Activated naive CD8-positive, alpha-beta T cell treated with anti-CD3 and anti-CD28 coated beads, Interleukin-2, amount 50 U/mL, for 24 hours (primary cell): ENCODE measurements around the gene DNAJC30.
"Not testable (repeated sequence)": the region's sequence is repeated elsewhere in the genome, so short reads cannot be mapped to it uniquely, and the experiment has no call there.

Source experiments
- ATAC-seq: fragments of 150-1000 bp; cut with Tn5 transposase; one replicate; pipeline ENCODE4 v1.10.0; 2021
- DNase-seq: peaks from one replicate; pipeline ENCODE4 v3.0.0; 2021
- H3K27ac Mint-ChIP-seq: one replicate; pipeline ENCODE4 v1.8.0; 2021; ENCODE audit warnings: mild to moderate bottlenecking, mixed read lengths
- H3K27me3 Mint-ChIP-seq: one replicate; pipeline ENCODE4 v1.8.0; 2021; ENCODE audit warnings: mixed read lengths
- H3K36me3 Mint-ChIP-seq: one replicate; pipeline ENCODE4 v1.8.0; 2021; ENCODE audit warnings: low read depth, mixed read lengths
- H3K4me1 Mint-ChIP-seq: one replicate; pipeline ENCODE4 v1.8.0; 2021; ENCODE audit warnings: mixed read lengths
- H3K4me3 Mint-ChIP-seq: one replicate; pipeline ENCODE4 v1.8.0; 2021; ENCODE audit warnings: mild to moderate bottlenecking, moderate library complexity, mixed read lengths
- H3K9me3 Mint-ChIP-seq: one replicate; pipeline ENCODE4 v1.8.0; 2021; ENCODE audit warnings: mixed read lengths

DNAJC30 gene

GRCh38 chr7:73717991-73718405 lies 34.7 kb upstream of the DNAJC30 start:
- Mint-ChIP-seq H3K4me3 (peak overlapping the region; percentile 81), H3K27ac (peak overlapping the region; percentile 89), H3K9me3 (no peaks in the 10 kb centered on the region), H3K27me3 (peaks cover 16% of the 10 kb centered on the region), H3K4me1 (peaks cover 37% of the 10 kb centered on the region), H3K36me3 (peaks cover 3% of the 10 kb centered on the region)
- peak; percentile 71 for ATAC-seq
- peak; percentile 83 for DNase-seq

GRCh38 chr7:73717025-73717807 lies 34.0 kb upstream of the DNAJC30 start:
- DNase-seq (no peak), ATAC-seq (no peak)
- H3K27me3 Mint-ChIP-seq = peaks cover 16% of the 10 kb centered on the region
- H3K9me3 Mint-ChIP-seq = no peaks in the 10 kb centered on the region
- H3K4me1 Mint-ChIP-seq = peaks cover 37% of the 10 kb centered on the region
- peak overlapping the region; percentile 89 for H3K27ac Mint-ChIP-seq
- peaks cover 3% of the 10 kb centered on the region for H3K36me3 Mint-ChIP-seq
- peak overlapping the region; percentile 81 for H3K4me3 Mint-ChIP-seq

GRCh38 chr7:73716318-73716890 lies 33.2 kb upstream of the DNAJC30 start:
- DNase-seq (no peak), ATAC-seq (no peak)
- Mint-ChIP-seq H3K36me3 (peaks cover 3% of the 10 kb centered on the region), H3K4me1 (peaks cover 37% of the 10 kb centered on the region), H3K27ac (no peak overlapping the region), H3K27me3 (peaks cover 13% of the 10 kb centered on the region), H3K4me3 (peak overlapping the region; percentile 8), H3K9me3 (no peaks in the 10 kb centered on the region)

GRCh38 chr7:73715648-73716317 lies 32.5 kb upstream of the DNAJC30 start:
- peak; percentile 85 for ATAC-seq
- H3K36me3 Mint-ChIP-seq = peaks cover 3% of the 10 kb centered on the region
- peak; percentile 71 for DNase-seq
- H3K4me1 Mint-ChIP-seq = peaks cover 37% of the 10 kb centered on the region
- H3K4me3 Mint-ChIP-seq = no peak overlapping the region
- no peaks in the 10 kb centered on the region for H3K9me3 Mint-ChIP-seq
- no peak overlapping the region for H3K27ac Mint-ChIP-seq
- H3K27me3 Mint-ChIP-seq = peaks cover 11% of the 10 kb centered on the region

- not testable (repeated sequence) for H3K9me3 Mint-ChIP-seq, DNase-seq, H3K36me3 Mint-ChIP-seq, H3K4me3 Mint-ChIP-seq, ATAC-seq, H3K27me3 Mint-ChIP-seq, H3K27ac Mint-ChIP-seq
- H3K4me1 Mint-ChIP-seq = peaks cover 30% of the 10 kb centered on the region
Observed at GRCh38 chr7:73713319-73713718, 30.1 kb upstream of the DNAJC30 start.

- Mint-ChIP-seq H3K36me3 (peaks cover 6% of the 10 kb centered on the region), H3K27ac (peak overlapping the region; percentile 16), H3K27me3 (peaks cover 2% of the 10 kb centered on the region), H3K9me3 (no peaks in the 10 kb centered on the region), H3K4me1 (peaks cover 25% of the 10 kb centered on the region), H3K4me3 (no peak overlapping the region)
- DNase-seq (no peak), ATAC-seq (no peak)
Observed at GRCh38 chr7:73712773-73713172, 29.5 kb upstream of the DNAJC30 start.

- H3K27me3 Mint-ChIP-seq = peaks cover 2% of the 10 kb centered on the region
- ATAC-seq = no peak
- peaks cover 4% of the 10 kb centered on the region for H3K36me3 Mint-ChIP-seq
- H3K4me3 Mint-ChIP-seq = no peak overlapping the region
- peaks cover 11% of the 10 kb centered on the region for H3K4me1 Mint-ChIP-seq
- H3K9me3 Mint-ChIP-seq = no peaks in the 10 kb centered on the region
- DNase-seq = no peak
- H3K27ac Mint-ChIP-seq = no peak overlapping the region
Observed at GRCh38 chr7:73708961-73709549, 25.8 kb upstream of the DNAJC30 start.

- H3K36me3 Mint-ChIP-seq = peaks cover 2% of the 10 kb centered on the region
- no peak overlapping the region for H3K27ac Mint-ChIP-seq
- no peaks in the 10 kb centered on the region for H3K9me3 Mint-ChIP-seq
- peaks cover 14% of the 10 kb centered on the region for H3K4me1 Mint-ChIP-seq
- H3K4me3 Mint-ChIP-seq = no peak overlapping the region
- ATAC-seq (no peak), DNase-seq (no peak)
- no peaks in the 10 kb centered on the region for H3K27me3 Mint-ChIP-seq
Observed at GRCh38 chr7:73707045-73707631, 23.9 kb upstream of the DNAJC30 start.

- Mint-ChIP-seq H3K4me1 (peaks cover 14% of the 10 kb centered on the region), H3K27ac (no peak overlapping the region), H3K4me3 (no peak overlapping the region), H3K36me3 (peaks cover 2% of the 10 kb centered on the region), H3K27me3 (no peaks in the 10 kb centered on the region), H3K9me3 (no peaks in the 10 kb centered on the region)
- DNase-seq (peak; percentile 34), ATAC-seq (peak; percentile 76)
Observed at GRCh38 chr7:73706126-73707044, 23.1 kb upstream of the DNAJC30 start.

- Mint-ChIP-seq H3K27ac (no peak overlapping the region), H3K9me3 (no peaks in the 10 kb centered on the region)
- ATAC-seq = no peak
Observed at GRCh38 chr7:73705551-73705920, 22.3 kb upstream of the DNAJC30 start.

GRCh38 chr7:73704640-73705550 lies 21.6 kb upstream of the DNAJC30 start:
- H3K4me1 Mint-ChIP-seq = peaks cover 14% of the 10 kb centered on the region
- no peak overlapping the region for H3K4me3 Mint-ChIP-seq
- peaks cover 2% of the 10 kb centered on the region for H3K36me3 Mint-ChIP-seq
- ATAC-seq = no peak
- DNase-seq = no peak
- no peaks in the 10 kb centered on the region for H3K9me3 Mint-ChIP-seq
- H3K27ac Mint-ChIP-seq = no peak overlapping the region
- no peaks in the 10 kb centered on the region for H3K27me3 Mint-ChIP-seq

More at GRCh38 chr7:73705551-73705920, 22.3 kb upstream of the DNAJC30 start:
- Mint-ChIP-seq H3K4me1 (peaks cover 14% of the 10 kb centered on the region), H3K36me3 (peaks cover 2% of the 10 kb centered on the region), H3K4me3 (no peak overlapping the region), H3K27me3 (no peaks in the 10 kb centered on the region)
- no peak for DNase-seq

- H3K4me1 Mint-ChIP-seq = peaks cover 14% of the 10 kb centered on the region
- no peak overlapping the region for H3K4me3 Mint-ChIP-seq
- ATAC-seq (peak; percentile 48), DNase-seq (peak; percentile 50)
- H3K27me3 Mint-ChIP-seq = no peaks in the 10 kb centered on the region
- no peak overlapping the region for H3K27ac Mint-ChIP-seq
- H3K36me3 Mint-ChIP-seq = peaks cover 2% of the 10 kb centered on the region
- H3K9me3 Mint-ChIP-seq = no peaks in the 10 kb centered on the region
Observed at GRCh38 chr7:73703757-73704639, 20.7 kb upstream of the DNAJC30 start.
